Heart right ventricle (tissue), 16 donors: ENCODE data around the gene WHRN. TPM values are rescaled to one million over a fixed set of nuclear protein-coding genes. Genes with fewer than 3 reads are reported as not detected.

ENCODE experiments used
- ATAC-seq, 8 donors: fragments of 200-7000 bp; cut with Tn5 transposase; one replicate each; pipeline ENCODE4 v1.9.1; 2020; ENCODE audit warnings: mild to moderate bottlenecking in 8 of 8, moderate library complexity in 8 of 8, moderate number of reproducible peaks in 1 of 8
- DNase-seq, 2 donors: peaks; one replicate each; pipeline ENCODE4 v3.0.0-alpha.2; 2020
- H3K27ac ChIP-seq, 10 donors: fragments of 200-600 bp; sonication (generic) in 2 of 10; one replicate each; pipeline versions ENCODE4 v1.5.0 to v1.8.0; 2020 to 2022; ENCODE audit warnings: mild to moderate bottlenecking in 3 of 10
- H3K27me3 ChIP-seq, 7 donors: fragments of 200-600 bp; one replicate each; pipeline ENCODE4 v1.8.0; 2021 to 2022; ENCODE audit warnings: mild to moderate bottlenecking in 2 of 7
- H3K36me3 ChIP-seq, 9 donors: fragments of 200-600 bp; sonication (generic) in 1 of 9; one replicate each; pipeline versions ENCODE4 v1.5.0 to v1.8.0; 2020 to 2022; ENCODE audit warnings: mild to moderate bottlenecking in 2 of 9
- H3K4me1 ChIP-seq, 9 donors: fragments of 200-600 bp; sonication (generic) in 1 of 9; one replicate each; pipeline versions ENCODE4 v1.5.0 to v1.8.0; 2020 to 2022; ENCODE audit warnings: mild to moderate bottlenecking in 4 of 9
- H3K4me3 ChIP-seq, 10 donors: fragments of 200-600 bp; sonication (generic) in 2 of 10; one replicate each; pipeline versions ENCODE4 v1.5.0 to v1.8.0; 2020 to 2022; ENCODE audit warnings: mild to moderate bottlenecking in 7 of 10, moderate library complexity in 2 of 10
- H3K9me3 ChIP-seq, 11 donors: fragments of 200-600 bp in 10 of 11; sonication (generic) in 2 of 11; one replicate each; pipeline versions ENCODE4 v1.5.0 to v1.8.0; 2013 to 2022; ENCODE audit warnings: mild to moderate bottlenecking in 2 of 11, control low read depth in 1 of 11, moderate library complexity in 1 of 11
- WGBS, 2 donors: extraction: QIAGEN DNeasy Blood & Tissue Kit; methylation state at CpG; one replicate each; pipeline ENCODE4 v1.1.7; 2013; ENCODE audit warnings: inconsistent platforms in 1 of 2; 5-methylcytosine and 5-hydroxymethylcytosine counted together
- intact Hi-C, 10 donors: fragments of 100-400 bp; cut with DNase I; formaldehyde crosslinking; loops; one replicate each; pipeline versions ENCODE4 v1.11.1 to v1.14.2; 2022
- polyA plus RNA-seq, 2 donors: library from polyadenylated mRNA; stranded (reverse); fragments of 200-250 nt; gene quantifications; one replicate each; pipeline ENCODE4 v1.2.3, GENCODE V29; 2013
- total RNA-seq, 10 donors: library from RNA; stranded (reverse); fragmentation: NEBNext Ultra II Directional in 3 of 10; extraction: Animal tissue kit (Norgen Biotek cat#: 25700) in 3 of 10; gene quantifications; one replicate each; pipeline versions ENCODE4 v1.2.1 to v1.2.4, GENCODE V29; 2021 to 2023
- TF ChIP-seq, protein P1 (sequence below), 9 donors: fragments of 200-600 bp; sonication (generic) in 2 of 9; IDR thresholded peaks; one replicate each; pipeline versions ENCODE4 v1.5.0 to v1.8.0; 2021 to 2022; ENCODE audit warnings: antibody characterized with exemption in 9 of 9, mild to moderate bottlenecking in 5 of 9, moderate library complexity in 1 of 9
- donor health status: Arrhythmogenic right ventricular cardiomyopathy.
- donor health status: ischemic (EF 13 %, LVEDD 7.1; RV severe dilation, severe dysfunction).
- donor health status: healthy with polysubstance abuse.
- donor health status: DM: no; HTN: yes; CAD: no.
- donor health status: DM: no; HTN: no; CAD: no.
- donor health status: ischemic (EF 25% LVEDD 6.9; RV normal size, moderate dysfunction).
- donor health status: ischemic (EF 25% LVEDD 5.7; RV mildly dilated, moderate dysfunction).
- donor health status: healthy.
- donor health status: DM: yes; HTN: yes; CAD: no.
- donor health status: Ischemic cardiomyopathy.
- donor health status: ischemic (EF 35%, LVEDD 5.7; RV mildly dilated, moderate dysfunction).
- donor health status: nonischemic (EF 11% LVEDD 7.7; RV severe dilation, severe dysfunction).
- donor health status: DM: yes; HTN: yes; CAD: no.
- donor health status: PGD.
- donor health status: ischemic (EF 29% LVEDD 5.4; RV normal size, mild dysfunction).
- donor health status: nonischemic (EF 23%, LVEDD 6.1; RV moderate dilation, normal function).

WHRN gene
- total and polyA plus RNA-seq, 12 donors: 0.13 to 1.3 (median 0.58) TPM; not detected in 1

DNA sequence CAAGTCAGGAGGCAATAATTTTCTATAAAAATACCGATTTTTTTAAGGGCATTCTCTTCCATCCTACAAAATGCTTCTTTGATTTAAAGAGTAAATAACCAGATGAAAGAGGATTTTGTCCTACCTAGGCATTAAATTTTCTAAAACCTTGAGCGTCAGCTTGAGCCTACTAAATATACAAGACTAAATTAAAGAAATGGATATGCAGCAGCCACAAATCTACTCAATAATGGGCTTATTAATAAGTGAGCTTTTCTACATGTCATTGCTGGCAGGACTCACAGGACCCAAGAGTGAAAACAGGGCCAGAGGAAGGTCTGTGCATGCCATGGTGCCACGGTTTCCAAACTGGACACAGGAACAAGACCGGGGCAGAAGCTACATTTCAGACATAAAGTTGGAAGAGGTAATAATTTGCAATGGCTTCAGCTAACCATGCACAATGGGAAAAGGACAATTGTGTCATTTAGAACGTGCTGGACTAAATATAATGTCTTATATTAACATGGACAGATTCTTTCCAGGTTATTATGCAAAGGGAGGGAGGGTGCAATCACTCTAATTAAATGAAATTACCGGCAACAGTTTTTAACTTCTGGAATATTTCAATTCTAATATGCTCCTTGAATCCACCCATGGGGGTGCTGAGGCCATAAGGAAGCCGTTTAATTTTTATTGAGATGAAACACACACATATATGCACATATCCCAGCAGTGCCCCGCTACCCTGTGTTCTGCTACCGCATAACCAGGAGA, 5.2 kb downstream of the WHRN start:
- H3K9me3 ChIP-seq: no peaks in the 10 kb centered on the region
- 84 to 88% methylated on average over 9 of the region's 9 CpGs for WGBS, 2 donors
- no peak for ATAC-seq
- TF ChIP-seq, protein P1, sequence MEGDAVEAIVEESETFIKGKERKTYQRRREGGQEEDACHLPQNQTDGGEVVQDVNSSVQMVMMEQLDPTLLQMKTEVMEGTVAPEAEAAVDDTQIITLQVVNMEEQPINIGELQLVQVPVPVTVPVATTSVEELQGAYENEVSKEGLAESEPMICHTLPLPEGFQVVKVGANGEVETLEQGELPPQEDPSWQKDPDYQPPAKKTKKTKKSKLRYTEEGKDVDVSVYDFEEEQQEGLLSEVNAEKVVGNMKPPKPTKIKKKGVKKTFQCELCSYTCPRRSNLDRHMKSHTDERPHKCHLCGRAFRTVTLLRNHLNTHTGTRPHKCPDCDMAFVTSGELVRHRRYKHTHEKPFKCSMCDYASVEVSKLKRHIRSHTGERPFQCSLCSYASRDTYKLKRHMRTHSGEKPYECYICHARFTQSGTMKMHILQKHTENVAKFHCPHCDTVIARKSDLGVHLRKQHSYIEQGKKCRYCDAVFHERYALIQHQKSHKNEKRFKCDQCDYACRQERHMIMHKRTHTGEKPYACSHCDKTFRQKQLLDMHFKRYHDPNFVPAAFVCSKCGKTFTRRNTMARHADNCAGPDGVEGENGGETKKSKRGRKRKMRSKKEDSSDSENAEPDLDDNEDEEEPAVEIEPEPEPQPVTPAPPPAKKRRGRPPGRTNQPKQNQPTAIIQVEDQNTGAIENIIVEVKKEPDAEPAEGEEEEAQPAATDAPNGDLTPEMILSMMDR (IDR thresholded peaks at IDR 0.05): no peak
- intact Hi-C loops: no loop called here
- no peak overlapping the region for H3K27ac ChIP-seq
- no peak overlapping the region for H3K4me3 ChIP-seq
- DNase-seq: no peak
- H3K4me1 ChIP-seq: peaks cover 0 to 11% (median 4%) of the 10 kb centered on the region in 9 donors
- peaks cover 0 to 75% (median 38%) of the 10 kb centered on the region in 7 donors for H3K27me3 ChIP-seq
- no peaks in the 10 kb centered on the region for H3K36me3 ChIP-seq

GRCh38 chr9:114499528-114499927, 5.7 kb downstream of the WHRN start:
- H3K4me1 ChIP-seq: peaks cover 0 to 6% (median 3%) of the 10 kb centered on the region in 9 donors
- no peak for ATAC-seq
- WGBS, 2 donors: 64 to 80% methylated on average over 9 of the region's 9 CpGs
- no peak overlapping the region for H3K27ac ChIP-seq
- TF ChIP-seq, protein P1 (IDR thresholded peaks at IDR 0.05): no peak
- no peak overlapping the region for H3K4me3 ChIP-seq
- no peak for DNase-seq
- no peaks in the 10 kb centered on the region for H3K9me3 ChIP-seq
- intact Hi-C loops: no loop called here
- no peaks in the 10 kb centered on the region for H3K36me3 ChIP-seq
- H3K27me3 ChIP-seq: peaks cover 0 to 72% (median 36%) of the 10 kb centered on the region in 7 donors

- intact Hi-C loops: no loop called here
- Histone ChIP-seq H3K9me3 (no peaks in the 10 kb centered on the region), H3K27ac (no peak overlapping the region), H3K27me3 (peaks cover 0 to 68% (median 30%) of the 10 kb centered on the region in 7 donors), H3K36me3 (no peaks in the 10 kb centered on the region), H3K4me1 (no peaks in the 10 kb centered on the region), H3K4me3 (no peak overlapping the region)
- ATAC-seq (no peak), DNase-seq (no peak)
- TF ChIP-seq, protein P1 (IDR thresholded peaks at IDR 0.05): no peak
- 89 to 97% methylated on average over 7 of the region's 7 CpGs for WGBS, 2 donors
Measured at GRCh38 chr9:114497727-114498382, 7.4 kb downstream of the WHRN start.

DNA sequence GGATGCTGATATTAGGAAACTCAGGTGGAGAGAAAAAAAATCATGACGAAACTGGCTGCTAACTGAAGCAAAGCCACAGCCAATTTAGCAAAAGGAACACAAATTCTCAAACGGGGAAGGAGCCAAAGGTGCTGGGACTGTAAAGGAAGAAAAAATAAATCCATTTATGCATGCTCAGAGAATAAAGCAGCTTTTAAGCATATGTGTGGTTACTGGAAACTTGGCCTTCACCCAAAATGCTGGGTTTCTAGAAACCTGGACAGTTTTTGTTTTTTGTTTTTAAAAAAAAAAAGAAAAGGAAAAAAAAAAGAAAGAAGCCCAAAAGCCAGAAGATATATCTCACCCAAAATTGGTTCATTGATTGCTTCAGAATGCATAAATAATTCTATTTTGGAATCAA, 8.0 kb downstream of the WHRN start:
- Histone ChIP-seq H3K27me3 (peaks cover 0 to 71% (median 34%) of the 10 kb centered on the region in 7 donors), H3K4me3 (no peak overlapping the region), H3K4me1 (no peaks in the 10 kb centered on the region), H3K27ac (no peak overlapping the region), H3K36me3 (no peaks in the 10 kb centered on the region), H3K9me3 (no peaks in the 10 kb centered on the region)
- no peak for ATAC-seq
- no peak for DNase-seq
- intact Hi-C loops: no loop called here
- TF ChIP-seq, protein P1 (IDR thresholded peaks at IDR 0.05): no peak
- WGBS, 2 donors: 63 to 67% methylated on average over 2 of the region's 2 CpGs
